Measurements from ENCODE around the gene OR52K2.
"Not testable (repeated sequence)": the region's sequence is repeated elsewhere in the genome, so short reads cannot be mapped to it uniquely, and the experiment has no call there.

Gene OR52K2

DNA sequence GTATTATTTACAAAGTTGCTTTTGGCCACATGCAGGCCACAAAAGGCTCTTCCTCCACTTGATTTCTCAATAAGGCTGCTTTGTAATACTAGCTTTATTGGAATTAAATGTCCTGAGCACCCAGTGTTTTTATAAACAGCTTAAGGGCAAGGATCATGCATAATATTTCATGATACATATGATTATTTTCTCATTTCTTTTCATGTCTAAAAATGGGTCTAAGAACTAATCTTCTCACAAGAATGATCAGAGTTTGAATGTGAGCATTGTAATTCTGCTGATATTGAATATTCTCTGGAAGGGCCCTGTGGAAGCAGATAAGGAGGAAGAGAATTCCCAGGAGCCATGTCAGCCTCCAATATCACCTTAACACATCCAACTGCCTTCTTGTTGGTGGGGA lies at the start of gene OR52K2:
OR52K2 (plus strand) TSS at position 301 of the 400 bp plus-strand sequence; CDS start at position 346, 45 bp downstream.
- DNase-seq (ENCODE audit: low read depth, low spot score) = no peak

GRCh38 chr11:4406206-4406605 lies 42.9 kb upstream of the OR52K2 start:
- not testable (repeated sequence) for DNase-seq (ENCODE audit: low read depth, low spot score)

DNA sequence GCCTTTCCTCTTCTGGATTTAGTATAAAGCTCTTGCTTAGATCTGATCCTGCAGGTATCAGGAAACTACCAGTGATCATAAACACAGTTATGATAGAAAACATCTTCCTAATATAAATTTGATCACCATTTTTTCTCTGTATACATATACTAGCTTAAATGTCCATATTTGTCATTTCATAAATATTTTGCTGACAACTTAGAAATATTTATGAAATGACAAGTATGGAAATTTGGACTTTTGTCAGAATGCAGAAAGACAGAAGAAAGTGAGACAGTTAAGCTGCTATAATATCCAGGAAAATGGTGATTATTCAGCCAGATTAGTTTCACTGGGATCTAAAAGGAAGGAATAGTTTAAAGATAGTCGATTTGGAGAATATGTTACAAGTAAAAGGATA lies 32.8 kb upstream of the OR52K2 start:
- no peak for DNase-seq (ENCODE audit: low read depth, low spot score)

- DNase-seq (ENCODE audit: low read depth, low spot score) = no peak
Measured at GRCh38 chr11:4416816-4417215, 32.3 kb upstream of the OR52K2 start.

- no peak for DNase-seq (ENCODE audit: low read depth, low spot score)
Measured at GRCh38 chr11:4418403-4418802, 30.7 kb upstream of the OR52K2 start.

DNA sequence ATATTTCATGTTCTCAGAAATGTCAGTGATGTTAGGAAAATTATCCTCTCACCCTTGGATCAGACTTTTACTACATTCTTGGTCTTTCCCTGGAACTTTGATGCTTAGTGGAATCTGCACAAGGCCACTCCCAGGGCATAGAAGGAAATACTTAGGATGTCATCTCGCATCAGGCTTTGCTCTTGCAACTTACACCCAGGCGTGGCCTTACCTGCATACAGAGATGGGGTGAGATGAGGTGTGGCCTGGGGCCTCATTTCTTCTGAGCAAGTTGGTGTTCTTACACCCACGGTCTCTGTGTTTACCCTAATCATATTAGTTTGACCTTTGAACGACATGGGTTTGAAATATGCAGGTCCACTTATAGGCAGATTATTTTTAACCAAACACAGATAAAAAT lies 19.0 kb upstream of the OR52K2 start:
- DNase-seq (ENCODE audit: low read depth, low spot score) = no peak

GRCh38 chr11:4433856-4434255 lies 15.2 kb upstream of the OR52K2 start:
- DNase-seq (ENCODE audit: low read depth, low spot score) = no peak

DNA sequence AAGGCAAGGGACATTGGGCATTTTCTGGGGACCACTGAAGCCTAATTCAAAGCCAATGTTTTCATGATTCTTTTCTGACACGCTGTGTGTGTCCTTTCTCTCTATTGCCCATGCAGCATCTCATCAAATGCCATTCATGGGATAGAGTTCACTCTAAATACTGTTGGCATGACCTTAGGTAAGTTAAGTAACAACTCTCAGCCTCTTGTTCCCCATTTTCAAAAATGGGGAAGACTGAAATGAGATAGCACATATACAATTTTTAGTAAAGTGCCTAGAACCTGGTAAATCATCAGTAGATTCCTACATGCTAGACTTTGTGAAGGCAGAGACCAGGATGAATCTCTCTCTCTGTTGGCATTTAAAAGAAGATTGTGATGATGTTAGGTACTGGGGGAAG lies 12.7 kb upstream of the OR52K2 start:
- DNase-seq (ENCODE audit: low read depth, low spot score) = no peak

DNA sequence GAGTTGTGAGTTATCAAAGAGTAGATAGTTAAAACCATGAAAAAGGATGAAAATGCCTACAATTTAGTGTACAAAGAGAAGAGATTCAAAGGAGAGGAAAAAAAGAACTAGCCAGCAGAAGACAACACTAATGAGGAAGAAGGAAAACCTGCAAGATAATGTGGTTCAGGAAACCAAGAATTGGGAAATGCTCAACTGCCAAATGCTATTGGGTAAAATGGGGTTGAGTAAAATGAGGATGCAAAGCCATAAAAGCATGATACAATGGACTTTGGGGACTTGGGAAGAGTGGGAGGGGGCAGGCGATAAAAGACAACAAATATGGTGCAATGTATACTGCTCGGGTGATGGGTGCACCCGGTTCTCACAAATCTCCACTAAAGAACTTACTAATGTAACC lies 7.6 kb upstream of the OR52K2 start:
- DNase-seq (ENCODE audit: low read depth, low spot score) = no peak

GRCh38 chr11:4443232-4443891 lies 5.7 kb upstream of the OR52K2 start:
- no peak for DNase-seq (ENCODE audit: low read depth, low spot score)

DNA sequence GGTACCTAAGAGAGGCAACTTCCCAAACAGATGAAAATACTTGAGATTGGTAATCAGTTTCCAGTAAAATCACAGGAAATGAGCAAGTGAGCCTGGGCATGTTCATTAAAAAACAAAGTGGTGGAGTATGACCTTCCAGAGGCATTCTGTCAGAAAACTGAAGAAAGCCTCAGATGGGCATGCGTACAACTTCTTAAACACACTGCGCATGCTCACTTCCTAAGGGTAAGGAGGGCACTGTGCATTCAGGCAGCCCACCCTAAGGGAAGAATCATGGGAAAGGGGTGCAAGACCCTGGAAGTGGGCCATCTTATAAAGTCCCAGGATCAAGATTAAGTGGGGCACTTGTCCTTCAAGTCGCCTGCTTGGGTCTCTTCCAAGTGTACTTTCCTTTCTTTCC lies 4.0 kb downstream of the OR52K2 start:
- DNase-seq (ENCODE audit: low read depth, low spot score) = no peak

DNA sequence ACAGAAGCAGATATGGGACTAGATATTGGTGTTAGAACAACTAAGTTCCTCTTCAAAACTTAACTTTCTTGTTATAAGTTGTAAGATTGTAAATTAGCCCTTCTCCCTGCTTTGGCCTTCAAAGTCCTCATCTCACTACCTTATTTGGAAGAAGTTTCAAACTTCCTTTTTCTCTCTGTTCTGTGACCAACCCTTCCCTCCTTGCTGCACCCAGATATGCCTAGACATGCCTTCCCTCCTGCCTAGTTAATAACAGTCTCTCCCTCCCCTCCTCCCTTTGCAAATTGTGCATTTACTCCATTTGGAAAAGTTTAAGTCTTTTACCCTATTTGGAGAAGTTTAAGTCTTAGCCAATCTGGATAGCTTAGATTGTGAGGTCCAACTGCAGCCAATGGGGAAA lies 4.9 kb downstream of the OR52K2 start:
- no peak for DNase-seq (ENCODE audit: low read depth, low spot score)

GRCh38 chr11:4455419-4455818 lies 6.3 kb downstream of the OR52K2 start:
- no peak for DNase-seq (ENCODE audit: low read depth, low spot score)

DNA sequence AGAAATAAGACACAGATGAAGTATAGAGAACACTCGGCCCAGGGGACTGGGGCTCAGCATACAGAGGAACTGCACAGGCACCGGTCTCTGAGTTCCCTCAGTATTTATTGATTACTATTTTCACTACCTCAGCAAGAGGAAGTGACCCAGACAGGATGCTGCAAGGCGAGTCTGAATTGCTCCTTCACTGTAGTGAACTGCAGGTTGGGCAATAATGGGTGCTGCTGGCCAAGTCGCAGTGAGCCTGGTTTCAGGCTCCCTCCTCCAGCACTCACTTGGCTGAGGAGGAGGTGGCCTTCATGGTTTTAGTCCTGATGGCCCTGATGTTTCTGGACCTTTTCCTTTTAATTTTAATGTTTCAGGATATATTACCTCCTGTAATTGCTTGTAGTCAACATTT lies 10.4 kb downstream of the OR52K2 start:
- no peak for DNase-seq (ENCODE audit: low read depth, low spot score)

DNA sequence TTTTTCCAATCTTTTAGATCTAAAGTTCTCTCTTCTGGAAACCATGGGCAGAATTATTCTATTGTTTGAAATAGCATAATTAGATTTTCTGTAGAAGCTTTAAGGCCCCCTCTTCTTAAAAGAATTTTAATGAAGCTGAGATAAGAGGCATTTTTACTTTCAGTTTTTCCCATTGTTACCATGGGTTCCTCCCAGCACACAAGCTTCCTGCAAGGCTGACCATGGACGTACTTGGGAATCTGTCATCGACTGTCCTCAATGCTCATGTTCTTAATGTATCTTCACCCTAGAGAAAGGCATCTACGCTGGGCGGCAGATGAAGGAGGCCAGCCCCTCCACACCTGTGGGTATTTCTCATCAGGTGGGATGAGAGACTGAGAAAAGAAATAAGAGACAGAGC lies 11.1 kb downstream of the OR52K2 start:
- no peak for DNase-seq (ENCODE audit: low read depth, low spot score)

GRCh38 chr11:4464216-4465159 lies 15.4 kb downstream of the OR52K2 start:
- DNase-seq (ENCODE audit: low read depth, low spot score) = no peak

DNA sequence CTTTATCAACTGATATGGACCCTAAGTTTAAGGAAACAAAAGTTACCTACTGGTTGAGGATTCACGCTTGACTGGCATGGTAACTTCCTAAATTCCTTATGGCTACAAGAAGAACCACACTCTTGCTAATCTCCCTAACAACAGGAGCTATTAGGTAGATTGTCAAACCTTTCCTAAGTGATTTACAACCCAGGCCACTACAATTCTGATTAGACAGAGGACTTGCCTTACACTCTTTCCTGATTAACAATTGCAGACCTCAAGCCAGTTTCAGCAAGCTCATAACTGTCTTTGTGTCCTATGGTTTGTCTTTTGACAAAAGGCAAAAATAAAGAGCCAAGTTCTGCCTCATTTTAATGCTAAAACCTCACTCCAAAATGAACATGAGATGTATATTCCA lies 16.3 kb downstream of the OR52K2 start:
- no peak for DNase-seq (ENCODE audit: low read depth, low spot score)

DNA sequence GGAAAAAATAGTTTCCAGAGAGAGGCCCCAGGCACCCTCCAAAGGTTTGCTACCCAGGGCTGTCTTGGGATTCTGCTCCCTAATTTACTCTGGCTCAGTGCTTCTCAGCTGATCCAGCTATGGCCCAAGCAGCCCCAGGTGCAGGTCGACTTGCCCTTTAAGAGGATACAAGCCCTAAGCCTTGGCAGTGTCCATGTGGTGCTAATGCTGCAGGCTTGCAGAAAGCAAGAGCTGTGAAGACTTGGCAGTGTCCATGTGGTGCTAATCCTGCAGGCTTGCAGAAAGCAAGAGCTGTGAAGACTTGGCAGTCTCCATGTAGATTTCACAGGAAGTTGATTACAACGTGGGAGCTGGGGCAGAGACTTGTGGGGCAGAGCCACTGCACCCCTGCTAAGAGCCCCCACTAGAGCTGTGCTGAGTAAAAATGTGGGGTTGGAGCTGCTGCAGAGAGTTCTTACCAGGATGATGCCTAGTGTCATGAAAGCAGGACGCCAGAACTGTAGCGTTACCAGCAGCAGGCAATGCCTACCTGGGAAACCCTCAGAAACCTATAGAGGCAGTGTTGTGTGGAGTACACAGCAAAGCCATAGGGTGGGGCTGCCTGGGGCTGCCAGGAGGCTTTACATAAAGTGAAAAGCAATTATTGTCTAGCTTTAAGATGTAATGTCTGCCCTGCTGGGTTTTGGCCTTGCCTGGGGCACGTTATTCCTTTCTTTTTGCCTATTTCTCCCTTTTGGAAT lies 17.2 kb downstream of the OR52K2 start:
- no peak for DNase-seq (ENCODE audit: low read depth, low spot score)

DNA sequence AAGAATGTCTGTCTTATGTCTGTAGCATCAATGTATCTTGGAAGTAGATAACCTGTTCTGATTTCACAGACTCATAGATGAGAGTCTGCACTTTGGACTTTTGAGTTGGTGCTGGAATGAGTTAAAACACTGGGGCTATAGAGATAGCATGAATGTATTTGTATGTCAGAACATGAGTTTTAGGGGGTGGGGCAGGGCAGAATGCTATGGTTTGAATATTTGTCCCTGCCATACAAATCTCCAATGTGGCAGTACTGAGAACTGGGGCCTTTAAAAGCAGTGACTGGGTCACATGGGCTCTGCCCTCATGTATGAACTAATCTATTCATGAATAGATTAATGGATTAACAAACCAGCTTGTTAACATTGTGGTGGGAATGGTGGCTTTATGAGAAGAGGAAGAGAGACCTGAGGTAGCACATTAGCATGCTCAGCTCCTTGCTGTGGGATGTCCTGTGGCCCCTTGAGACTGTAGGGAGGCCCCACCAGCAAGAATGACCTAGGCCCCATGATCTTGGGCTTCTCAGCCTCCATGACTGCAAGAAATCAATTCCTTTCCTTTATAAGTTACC lies 17.9 kb downstream of the OR52K2 start:
- DNase-seq (ENCODE audit: low read depth, low spot score) = no peak

- no peak for DNase-seq (ENCODE audit: low read depth, low spot score)
Measured at GRCh38 chr11:4467811-4468606, 18.9 kb downstream of the OR52K2 start.

DNA sequence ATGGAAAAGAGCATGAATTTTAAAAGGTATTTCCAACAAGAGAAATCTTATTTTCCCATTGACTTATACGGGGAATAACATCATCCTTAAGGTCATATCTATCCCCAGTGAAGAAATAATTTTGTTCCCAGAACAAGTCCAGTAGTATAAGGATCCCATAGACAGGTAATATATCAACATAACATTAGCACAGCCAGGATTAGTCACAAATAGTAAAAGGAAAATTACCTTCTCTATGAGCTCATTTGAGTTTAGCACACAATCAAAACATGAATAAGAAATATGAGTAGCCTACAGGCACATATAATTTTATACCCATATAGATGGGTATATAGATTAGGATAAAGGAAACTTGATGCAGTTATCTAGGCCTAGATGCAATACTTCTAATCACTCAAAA lies 30.5 kb downstream of the OR52K2 start:
- no peak for DNase-seq (ENCODE audit: low read depth, low spot score)

Measured in brain pericyte (primary cell).